NCI-H187 treated with DMSO at 0.1 percent for 48 hours (cell line): ENCODE measurements around the gene BMI1.
"Not testable (repeated sequence)": the region's sequence is repeated elsewhere in the genome, so short reads cannot be mapped to it uniquely, and the experiment has no call there.

ENCODE experiments used
- DNase-seq: peaks from one replicate; lab custom pipeline; 2025; lab: John Stamatoyannopoulos, UW

Gene BMI1

DNA sequence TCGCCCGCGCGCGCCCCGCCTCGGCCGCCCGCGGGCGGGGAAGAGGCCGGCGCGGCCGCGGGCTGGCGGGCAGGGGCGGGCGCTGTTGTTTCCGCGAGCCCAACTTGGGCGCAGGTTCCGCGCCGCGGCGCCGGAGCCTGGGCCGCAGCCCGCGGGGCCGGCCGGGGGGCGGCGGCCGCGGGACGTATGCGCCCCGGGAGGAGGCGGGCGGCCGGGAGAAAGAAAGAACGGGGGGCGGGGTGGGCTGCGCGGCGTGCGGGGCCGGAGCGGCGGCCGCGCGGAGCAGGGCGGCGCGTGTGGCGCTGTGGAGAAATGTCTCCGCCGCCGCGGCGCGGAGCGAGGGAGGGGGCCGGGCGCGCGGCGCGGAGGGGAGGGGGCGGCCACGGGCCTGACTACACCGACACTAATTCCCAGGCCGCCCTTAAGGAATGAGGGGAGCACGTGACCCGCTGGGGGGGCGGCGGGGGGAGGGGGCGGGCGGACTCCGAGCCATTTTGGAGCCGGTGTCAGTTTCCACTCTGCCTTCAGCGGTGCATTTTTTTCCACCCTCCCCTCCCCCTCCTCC is at the start of gene BMI1:
Gene BMI1 (plus strand): TSS at position 509 of the 565 bp plus-strand sequence. CDS start 5,351 bp downstream, outside the sequence.
- DNase-seq = peak; percentile 22

DNA sequence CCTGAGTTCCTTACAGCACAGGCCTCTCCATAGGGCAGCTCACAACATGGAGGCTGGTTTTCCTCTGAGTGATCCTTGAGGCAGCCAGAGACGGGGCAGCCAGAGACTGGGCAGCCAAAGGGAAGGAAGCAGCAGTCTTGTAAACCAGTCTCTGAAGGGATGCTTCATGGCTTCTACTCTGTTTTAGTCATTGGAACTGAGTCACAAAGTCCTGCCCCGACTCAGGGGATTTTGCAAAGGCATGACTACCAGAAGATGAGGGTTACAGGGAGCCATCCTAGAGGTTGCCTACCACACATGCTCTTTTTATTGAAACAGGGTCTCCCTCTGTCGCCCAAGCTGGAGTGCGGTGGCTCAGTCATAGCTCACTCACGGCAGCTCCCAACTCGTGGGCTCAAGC is 49.1 kb upstream of the BMI1 start:
- no peak for DNase-seq

DNA sequence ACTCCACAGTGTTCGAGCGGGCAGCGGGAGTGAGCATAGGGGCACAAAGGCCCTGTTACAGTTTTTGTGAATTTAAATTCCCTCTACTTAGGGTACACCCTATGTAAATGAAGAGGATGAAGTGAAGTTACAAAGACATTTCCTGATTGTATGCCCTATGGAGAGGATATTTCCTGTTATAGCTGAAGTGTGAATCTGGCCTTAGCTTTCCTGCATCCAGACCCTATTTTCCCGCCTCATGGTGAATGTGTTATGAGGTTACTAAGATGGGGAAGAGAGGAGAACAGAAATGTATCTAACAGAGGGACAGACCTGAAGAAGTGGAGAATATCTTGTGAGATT is 42.5 kb upstream of the BMI1 start:
- no peak for DNase-seq

DNA sequence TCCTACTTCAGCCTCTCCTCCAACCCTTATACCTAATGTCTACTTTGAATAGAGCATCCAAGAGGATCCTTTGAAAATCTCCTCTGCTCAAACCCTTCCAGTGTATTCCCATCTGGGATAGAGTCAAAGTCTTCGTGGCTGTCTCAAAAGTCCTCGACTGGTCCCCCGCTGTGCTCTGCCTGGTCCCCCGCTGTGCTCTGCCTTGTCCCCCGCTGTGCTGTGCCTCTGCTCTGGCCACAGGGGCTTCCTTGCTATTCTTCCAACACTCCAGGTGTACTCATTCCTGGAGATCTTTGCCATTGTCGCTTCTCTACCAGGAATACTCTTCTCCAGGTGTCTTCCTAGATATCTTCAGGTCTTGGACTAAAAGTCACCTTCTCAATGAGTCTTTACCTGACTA is 40.8 kb upstream of the BMI1 start:
- DNase-seq = no peak

DNA sequence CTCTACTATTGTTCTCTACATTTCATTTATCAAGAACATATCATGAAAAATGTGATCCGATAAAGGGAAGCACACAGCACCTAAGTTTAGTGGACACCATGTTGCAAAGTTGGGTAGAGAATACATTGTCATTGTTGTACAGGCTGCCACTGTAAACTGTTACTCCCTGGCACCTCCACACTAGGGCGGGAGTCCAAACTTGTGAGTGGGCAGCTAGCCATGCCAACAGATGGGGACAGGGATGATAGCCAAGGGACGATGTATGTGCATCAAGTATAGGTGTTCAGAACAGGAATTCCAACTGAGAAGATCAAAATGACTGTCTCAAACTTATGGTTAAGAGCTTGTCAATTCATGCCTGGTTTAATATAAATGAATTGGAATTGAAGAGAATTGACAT is 35.8 kb upstream of the BMI1 start:
- DNase-seq = no peak

DNA sequence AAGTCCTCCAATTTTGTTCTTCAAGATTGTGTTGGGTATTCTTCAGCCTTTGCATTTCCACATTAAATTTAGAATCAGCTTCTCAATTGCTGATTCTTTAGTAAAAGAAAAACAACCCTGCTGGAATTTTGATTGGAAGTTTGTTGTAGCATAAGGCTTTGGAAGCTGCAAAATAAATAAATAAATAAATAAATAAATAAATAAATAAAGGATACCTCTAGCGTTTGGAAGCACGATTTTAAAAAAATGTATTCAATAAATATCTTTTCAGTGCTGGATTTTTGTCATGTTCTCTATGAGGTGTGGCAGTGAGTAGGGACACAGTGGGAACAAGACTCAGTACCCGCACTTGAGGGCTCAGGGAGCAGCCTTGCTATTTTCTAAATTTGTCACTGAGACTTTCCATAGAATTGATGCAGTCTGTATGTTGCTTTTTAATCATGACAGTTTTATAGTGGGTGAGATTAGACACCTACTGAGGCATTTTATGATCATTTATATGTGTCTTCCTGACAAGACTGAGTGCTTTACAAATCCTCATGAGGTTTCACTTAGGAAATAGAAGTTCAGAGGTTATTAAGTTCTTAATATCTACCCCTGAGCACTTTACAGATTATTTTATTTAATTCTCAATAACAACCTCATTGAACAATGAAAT is 27.0 kb upstream of the BMI1 start:
- no peak for DNase-seq

DNA sequence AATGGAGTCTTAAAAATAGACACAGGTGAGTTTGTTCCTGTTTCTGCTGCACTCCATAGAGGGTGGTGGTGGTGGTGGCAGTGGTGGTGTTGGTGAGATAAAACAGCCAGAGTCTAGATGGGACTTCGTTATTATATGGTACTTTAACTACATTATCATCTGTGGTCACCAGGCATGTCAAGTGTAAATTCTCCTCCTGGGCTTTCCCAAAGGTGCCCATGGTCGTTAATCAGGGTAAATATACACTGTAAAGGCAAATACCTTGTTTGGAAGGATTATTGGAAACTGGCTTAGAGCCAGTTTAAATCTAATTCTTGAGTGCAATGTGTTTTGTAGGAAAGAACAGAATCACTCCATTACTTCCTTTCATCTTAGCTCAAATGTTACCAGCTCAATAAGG is 26.2 kb upstream of the BMI1 start:
- no peak for DNase-seq

DNA sequence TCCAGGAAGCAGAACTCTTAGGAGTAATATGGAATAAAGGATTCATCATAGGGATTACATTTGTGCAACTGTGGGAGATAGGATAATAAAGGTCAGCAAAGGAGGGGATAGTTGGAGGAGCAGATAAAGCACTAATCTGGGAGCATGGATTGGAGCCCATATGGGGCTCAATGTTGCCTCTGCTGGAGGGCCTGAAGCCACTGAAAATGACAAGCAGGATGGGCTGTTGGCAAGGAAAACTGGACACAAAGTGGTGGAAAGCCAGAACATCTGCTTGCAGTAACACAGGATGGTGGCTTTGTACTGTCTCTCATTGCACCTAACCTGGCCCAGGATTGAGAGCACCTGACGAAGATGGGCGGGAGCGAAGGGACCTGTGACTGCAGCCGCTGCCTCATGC is 19.7 kb upstream of the BMI1 start:
- DNase-seq = no peak

DNA sequence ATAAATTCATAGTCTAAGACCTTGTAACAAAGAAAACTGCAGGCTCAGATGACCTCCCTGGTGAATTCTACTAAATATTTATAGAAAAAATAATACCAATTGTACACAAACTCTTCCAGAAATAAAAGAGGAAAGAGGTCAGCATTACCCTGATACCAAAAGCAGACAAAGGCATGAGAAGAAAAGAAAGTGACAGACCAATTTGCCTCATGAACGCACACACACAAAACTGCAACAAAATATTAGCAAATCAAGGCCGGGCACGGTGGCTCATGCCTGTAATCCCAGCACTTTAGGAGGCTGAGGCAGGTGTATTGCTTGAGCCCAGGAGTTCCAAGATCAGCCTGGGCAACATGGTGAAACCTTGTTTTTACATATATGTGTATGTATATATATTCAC is 17.4 kb upstream of the BMI1 start:
- DNase-seq = no peak

DNA sequence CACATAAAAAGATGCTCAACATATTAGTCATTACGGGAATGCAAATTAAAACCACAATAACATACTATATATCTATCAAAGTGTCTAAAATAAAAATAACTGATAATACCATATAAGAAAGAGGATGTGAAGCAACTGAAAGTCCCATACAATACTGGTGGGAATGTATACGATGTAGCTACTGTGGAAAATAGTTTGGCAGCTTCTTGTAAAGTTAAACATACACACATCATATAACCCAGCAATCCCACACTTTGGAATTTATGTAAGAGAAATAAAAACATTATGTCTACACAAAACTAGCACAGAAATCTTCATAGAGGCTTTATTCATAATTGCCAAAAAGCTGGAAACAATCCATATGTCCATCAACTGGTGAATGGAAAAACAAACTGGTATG is 15.2 kb upstream of the BMI1 start:
- DNase-seq = no peak

DNA sequence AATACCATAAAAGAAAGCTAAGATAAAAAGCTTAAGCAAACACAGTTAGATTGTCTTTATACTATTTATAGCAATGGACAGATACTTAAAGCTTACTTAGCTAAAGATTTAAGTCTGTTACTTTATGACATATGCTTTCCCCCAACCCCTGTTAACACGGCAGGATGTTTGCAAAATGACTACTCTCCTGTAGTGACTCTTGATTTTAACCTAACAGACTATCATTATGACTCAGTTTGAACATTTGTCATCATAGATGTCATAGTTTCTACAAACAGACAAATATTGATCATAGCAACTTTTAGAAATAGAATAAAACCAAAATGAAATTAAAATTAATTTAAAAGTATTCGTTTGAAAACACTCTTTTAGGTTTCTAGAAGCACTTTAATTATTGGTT is 12.5 kb upstream of the BMI1 start:
- no peak for DNase-seq

DNA sequence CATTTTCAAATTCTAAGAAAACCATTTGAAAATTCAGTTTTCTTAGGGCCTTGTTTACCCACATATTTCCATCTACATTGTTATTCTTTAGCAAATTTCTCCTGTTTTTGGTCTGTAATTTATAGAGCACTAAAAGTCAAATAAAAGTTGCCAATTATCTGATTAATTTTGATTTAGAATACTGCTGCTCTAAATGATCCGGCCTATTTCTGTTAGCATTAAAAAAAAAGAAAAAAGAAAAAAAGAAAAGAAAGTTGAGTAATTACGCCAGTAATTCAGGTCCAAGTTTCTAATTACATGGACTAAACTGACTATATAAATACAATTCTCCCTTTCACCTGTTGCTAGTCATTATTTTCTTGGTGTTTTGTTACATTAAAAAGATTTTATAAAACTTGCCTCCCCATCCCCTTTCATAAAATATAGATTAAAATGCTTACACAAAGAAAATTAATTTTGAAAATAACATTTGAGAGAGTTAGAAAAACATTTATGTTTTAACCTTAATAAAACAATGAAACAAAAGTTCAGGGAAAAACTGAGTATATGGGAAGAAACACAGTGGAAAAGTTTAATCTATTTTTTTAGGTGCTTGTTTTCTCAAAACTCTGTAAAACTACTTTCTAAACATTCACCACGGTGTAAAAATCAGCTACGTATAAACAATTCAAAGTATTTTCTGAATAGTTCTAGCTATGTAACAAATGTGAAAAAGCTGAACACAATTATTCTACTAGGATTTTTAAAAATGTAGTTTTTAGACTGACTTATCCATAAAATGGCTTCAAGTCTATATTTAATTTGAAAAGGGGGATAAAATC is 11.5 kb upstream of the BMI1 start:
- no peak for DNase-seq

DNA sequence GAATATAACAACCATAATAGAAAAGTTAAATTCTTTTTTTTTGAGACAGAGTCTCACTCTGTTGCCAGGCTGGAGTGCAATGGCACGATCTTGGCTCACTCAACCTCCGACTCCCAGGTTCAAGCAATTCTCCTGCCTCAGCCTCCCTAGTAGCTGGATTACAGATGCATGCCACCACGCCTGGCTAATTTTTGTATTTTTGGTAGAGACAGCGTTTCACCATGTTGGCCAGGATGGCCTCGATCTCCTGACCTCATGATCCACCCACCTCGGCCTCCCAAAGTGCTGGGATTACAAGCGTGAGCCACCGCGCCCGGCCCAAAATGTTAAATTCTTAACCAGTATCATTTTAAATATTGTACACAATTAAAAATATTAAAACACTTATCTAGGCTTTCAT is 10.9 kb upstream of the BMI1 start:
- not testable (repeated sequence) for DNase-seq

DNA sequence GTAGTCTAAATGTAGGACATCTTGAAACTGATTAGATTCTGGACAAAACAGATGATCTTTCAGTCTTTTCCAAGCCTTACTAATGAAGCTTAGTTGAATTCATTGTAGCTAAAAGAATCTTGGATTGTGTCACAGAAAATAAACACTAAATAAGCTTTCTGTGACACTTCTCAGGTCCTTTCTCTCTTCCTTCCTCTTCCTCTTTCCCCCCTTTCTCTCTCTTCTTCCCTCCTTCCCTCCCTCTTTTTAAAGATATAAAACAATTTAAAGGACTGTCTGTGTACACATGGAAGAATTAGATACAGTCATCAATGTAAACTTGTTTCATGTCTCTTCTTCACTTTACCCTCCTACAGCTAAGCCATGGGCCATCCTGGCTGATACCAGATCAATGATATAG is 10.0 kb upstream of the BMI1 start:
- DNase-seq = no peak

DNA sequence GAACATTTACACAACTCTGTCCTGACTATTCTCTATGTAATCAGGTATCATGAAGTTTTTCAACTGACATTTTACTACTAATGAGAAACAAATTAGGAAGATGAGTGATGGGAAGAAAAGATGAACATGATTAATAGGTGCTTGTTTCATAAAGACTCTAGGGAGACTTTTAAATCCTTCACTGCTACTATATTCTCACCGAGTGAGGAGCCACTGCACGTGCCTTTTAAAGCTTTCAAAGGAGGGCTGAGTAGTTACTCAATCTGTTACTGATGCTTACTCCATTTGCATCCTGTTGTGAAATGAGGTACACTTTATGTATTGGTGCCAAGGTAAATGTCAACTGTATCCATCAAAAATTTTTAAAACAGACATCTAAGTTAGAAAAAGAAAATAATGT is 6.0 kb upstream of the BMI1 start:
- DNase-seq = no peak

DNA sequence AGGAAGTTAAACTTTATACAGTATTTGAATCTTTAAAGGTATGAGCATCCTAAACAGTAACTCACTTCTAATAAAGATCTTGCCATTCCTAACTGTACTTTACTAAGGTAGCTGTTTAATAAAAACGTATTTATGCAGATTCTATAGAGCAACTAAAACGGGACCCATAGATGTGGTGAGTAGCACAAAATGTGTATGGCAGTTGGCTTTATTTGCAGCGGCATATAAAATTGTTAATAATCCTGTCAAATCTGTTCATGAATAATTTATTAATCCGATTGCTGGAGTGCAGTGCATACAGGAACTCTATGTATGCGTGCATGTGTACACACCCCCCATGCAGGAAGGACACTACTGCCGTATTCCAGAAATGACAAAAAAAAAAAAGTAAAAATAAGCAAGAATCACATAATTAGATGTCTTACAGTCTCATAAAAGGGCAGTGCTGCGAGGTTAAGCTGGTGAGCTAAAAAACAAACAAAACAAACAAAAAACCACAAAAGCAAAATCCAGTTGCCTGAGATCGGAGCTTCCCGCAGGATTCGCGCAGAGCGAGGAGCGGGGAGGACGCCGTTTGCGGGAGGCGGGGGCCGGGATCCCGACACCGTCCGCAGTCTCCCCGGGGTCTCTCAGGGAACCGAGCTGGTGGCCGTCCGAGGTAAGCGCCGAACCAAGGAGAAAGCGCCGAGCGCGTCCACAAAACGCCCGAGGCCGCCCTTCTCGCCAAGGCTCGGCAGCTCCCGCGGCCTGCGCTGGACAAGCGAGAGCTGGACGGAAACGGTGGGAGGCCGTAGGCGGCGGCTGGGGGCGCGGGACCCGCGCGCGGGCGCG is 5.2 kb upstream of the BMI1 start:
- DNase-seq = no peak

DNA sequence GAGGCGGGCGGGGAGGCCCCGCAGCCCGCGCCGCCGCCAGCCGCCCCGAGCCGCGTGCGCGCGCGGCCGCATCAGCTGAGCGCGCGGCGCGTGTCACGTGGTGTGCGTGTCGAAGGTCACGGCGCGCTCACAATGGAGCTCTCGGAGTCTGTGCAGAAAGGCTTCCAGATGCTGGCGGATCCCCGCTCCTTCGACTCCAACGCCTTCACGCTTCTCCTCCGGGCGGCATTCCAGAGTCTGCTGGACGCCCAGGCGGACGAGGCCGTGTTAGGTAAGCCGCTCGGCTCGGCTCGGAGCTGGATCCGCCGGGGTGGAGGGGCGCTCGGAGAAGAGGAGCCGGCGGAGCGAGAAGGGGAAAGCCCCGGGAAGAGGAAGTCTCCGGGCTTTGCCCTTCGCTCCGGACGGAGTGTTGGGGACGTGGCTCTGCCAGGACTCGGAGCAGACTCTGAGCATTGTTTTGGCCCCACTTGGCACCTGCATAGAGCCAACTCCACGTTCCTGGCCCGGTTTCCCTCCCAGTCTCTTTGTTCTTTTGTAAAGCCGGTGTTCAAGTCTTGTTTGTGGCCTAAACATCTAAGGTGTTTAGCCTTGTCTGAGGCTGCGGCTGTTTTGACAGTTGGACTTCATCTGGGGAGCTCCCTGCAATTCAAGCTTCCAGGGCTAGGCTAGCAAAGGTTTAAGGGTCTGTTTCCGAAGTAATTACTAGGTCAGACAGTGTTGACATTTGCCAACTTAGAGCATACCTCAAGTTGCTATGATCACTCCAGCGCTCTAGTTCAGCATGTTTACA is 4.4 kb upstream of the BMI1 start, which contains the start of gene COMMD3:
Gene COMMD3 (plus strand): TSS at position 103 of the 790 bp plus-strand sequence. CDS start 30 bp downstream, at position 133.
- DNase-seq = no peak

DNA sequence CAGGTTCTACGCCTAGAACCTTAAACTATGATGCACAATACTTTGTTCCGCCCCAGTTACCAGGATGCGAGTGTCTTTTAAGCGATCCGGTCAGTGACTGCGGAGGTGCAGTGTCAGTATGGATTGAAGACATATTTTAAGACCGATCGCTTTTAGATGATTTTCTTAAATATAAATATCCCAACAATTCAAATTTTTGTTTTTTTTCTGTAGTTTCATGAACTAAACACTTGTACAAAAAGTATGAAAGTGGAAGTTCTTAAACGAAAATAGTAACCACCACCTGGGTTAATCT is 3.9 kb upstream of the BMI1 start:
- DNase-seq = no peak

DNA sequence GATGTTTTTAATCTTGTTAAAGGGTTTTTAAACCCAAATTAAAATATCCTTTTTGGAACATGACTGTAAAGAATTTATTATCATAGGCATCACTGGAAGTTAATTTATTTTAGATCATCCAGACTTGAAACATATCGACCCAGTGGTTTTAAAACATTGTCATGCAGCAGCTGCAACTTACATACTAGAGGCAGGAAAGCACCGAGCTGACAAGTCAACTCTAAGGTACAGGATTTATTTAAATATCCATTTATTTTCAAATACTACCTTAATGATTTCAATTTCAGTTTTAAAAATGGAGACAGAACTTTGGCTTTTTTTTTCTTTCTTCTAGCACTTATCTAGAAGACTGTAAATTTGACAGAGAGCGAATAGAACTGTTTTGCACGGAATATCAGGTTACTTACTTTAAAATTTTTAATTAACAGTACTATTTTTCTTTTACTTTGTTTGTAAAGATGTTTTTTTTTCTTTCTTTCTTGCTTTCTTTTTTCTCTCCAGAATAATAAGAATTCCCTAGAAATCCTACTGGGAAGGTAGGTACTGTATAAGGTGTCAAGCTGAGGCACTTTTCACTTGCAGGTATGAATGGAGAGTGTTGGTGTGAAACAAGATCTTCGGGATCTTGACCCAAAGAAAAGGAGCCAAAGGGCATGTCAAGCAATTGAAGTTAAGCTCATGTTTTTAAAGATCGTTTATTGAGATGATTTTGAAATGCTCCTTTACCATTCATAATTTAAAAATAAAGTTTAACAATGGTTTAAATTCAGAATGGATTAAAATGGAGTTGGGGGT is 2.9 kb upstream of the BMI1 start:
- DNase-seq = no peak

DNA sequence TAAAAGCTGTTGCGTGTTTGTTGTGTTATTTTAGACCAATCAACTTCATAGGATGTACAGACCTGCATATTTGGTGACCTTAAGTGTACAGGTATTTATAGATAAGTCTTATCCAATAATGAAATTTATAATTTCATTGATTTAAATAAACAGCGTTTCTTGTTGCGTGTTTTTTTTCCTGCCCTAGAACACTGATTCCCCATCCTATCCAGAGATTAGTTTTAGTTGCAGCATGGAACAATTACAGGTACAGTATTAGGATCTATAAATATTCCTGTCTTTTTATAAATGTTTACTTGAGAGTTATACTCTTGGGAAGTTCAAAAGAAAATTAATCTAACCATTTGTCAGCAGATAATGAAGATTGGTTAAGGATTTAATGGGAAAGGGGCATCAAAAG is 2.1 kb upstream of the BMI1 start:
- DNase-seq = no peak

DNA sequence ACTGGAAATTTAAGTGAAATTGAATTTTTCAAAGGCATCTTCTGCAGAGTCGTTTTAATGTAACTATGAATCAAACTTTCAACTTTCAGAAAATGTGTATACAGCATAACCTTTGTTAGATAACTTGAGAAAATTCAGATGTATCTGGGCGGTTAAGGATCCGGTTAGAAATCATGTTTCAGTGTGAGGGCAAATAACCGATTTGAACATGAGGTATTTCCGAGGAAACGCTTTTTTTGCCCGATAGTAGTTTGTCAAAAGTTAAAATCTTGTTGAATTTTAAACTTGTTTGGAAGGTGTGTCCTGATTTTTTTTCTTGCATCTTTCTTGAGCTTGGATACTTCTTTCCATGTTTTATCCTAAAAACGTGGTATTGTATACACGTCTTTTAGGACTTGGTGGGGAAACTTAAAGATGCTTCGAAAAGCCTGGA is 1.3 kb upstream of the BMI1 start:
- DNase-seq = no peak
